ENCODE measurements around the gene FCGBP. TPM values are rescaled to one million over a fixed set of nuclear protein-coding genes. Genes with fewer than 3 reads are reported as not detected.
A peak's percentile ranks its signal among the peaks of the same experiment; 100 is the strongest.

FCGBP gene
- total and polyA plus RNA-seq, 2 of the 4 experiments (the other 2 are of a cell fraction) = under 0.01 to 0.03 TPM

GRCh38 chr19:39941615-39942365 lies 7.4 kb upstream of the FCGBP start:
- no peaks in the 10 kb centered on the region for H3K36me3 ChIP-seq (ENCODE audit: control insufficient read depth, insufficient read depth, low read length)
- CTCF ChIA-PET = interaction anchor here (0.6 kb wide), 1 partner anchor 98 kb away, joined by 3 read pairs; no protein-coding TSS in a partner anchor
- H3K9ac ChIP-seq (ENCODE audit: low read depth, low read length) = no peak overlapping the region
- no peaks in the 10 kb centered on the region for H3K9me1 ChIP-seq (ENCODE audit: insufficient read depth, low read length)
- H4K91ac ChIP-seq (ENCODE audit: insufficient read depth, low read depth, low read length) = no peak overlapping the region
- POLR2A ChIA-PET (ENCODE audit: unreplicated experiment) = no interaction called here
- no TSS peak for BruUV-seq (replicated peaks)
- H3K27ac ChIP-seq (ENCODE audit: insufficient read depth, low read length) = no peak overlapping the region
- no CpG with 5 or more reads among the region's 5 CpGs for WGBS, 2 experiments (ENCODE audit: extremely low coverage in 2 of 2, insufficient read length in 1 of 2)
- no peak overlapping the region for H2BK5ac ChIP-seq (ENCODE audit: low read depth, low read length, poor library complexity, severe bottlenecking)
- no peaks in the 10 kb centered on the region for H3K79me1 ChIP-seq (ENCODE audit: low read depth in 1 of 2, low read length in 2 of 2)
- H2AK9ac ChIP-seq (replicated peaks; ENCODE audit: low read depth, low read length, poor library complexity) = no peak overlapping the region
- H2AK5ac ChIP-seq (ENCODE audit: low read depth, low read length) = no peak overlapping the region
- H3K18ac ChIP-seq (ENCODE audit: low read depth, low read length) = no peak overlapping the region
- in situ Hi-C loops (cut with MboI; ENCODE audit: low sequenced_read_pairs) (no loop called here), intact Hi-C loops (cut with micrococcal nuclease) (no loop called here), dilution Hi-C loops (cut with HindIII; ENCODE audit: low sequenced_read_pairs, unreplicated experiment) (no loop called here)
- H4K20me1 ChIP-seq (ENCODE audit: insufficient read depth, low read length) = no peaks in the 10 kb centered on the region
- H2BK20ac ChIP-seq (ENCODE audit: low read depth, low read length) = no peak overlapping the region
- no peaks in the 10 kb centered on the region for H3K9me3 ChIP-seq (ENCODE audit: control insufficient read depth, insufficient read depth, low read length)
- no peak overlapping the region for H3K23ac ChIP-seq (ENCODE audit: low read depth, low read length)
- H2AFZ ChIP-seq (replicated peaks; ENCODE audit: low read length, poor library complexity) = no peak overlapping the region
- no peak overlapping the region for H2BK15ac ChIP-seq (ENCODE audit: low read depth, low read length)
- H3K56ac ChIP-seq (ENCODE audit: extremely low read depth, insufficient read depth, low read length) = no peak overlapping the region
- H3K4me3 ChIP-seq (ENCODE audit: insufficient read depth, low read depth, low read length) = no peak overlapping the region
- no peak overlapping the region for H4K8ac ChIP-seq (ENCODE audit: low read depth in 2 of 2, low read length in 2 of 2)
- TF ChIP-seq CEBPB (IDR thresholded peaks at IDR 0.05; ENCODE audit: low read depth, low read length) = no peak
- TF ChIP-seq RCOR1 (IDR thresholded peaks at IDR 0.05; ENCODE audit: insufficient replicate concordance, low read length) = no peak
- TF ChIP-seq MAZ (IDR thresholded peaks at IDR 0.05; ENCODE audit: borderline replicate concordance, low read depth, low read length) = no peak
- TF ChIP-seq CTCF (conservative IDR thresholded peaks at IDR 0.05; ENCODE audit: low read depth, low read length) = no peak
- no peak for TF ChIP-seq MAFK (IDR thresholded peaks at IDR 0.05; ENCODE audit: low read depth, low read length)
- TF ChIP-seq MXI1 (IDR thresholded peaks at IDR 0.05; ENCODE audit: borderline replicate concordance, low read depth, low read length) = no peak
- TF ChIP-seq SMC3 (IDR thresholded peaks at IDR 0.05; ENCODE audit: low read depth, low read length) = no peak
- no peak for TF ChIP-seq NFE2L2 (IDR thresholded peaks at IDR 0.05; ENCODE audit: low read depth, low read length)
- no peak for TF ChIP-seq FOS (IDR thresholded peaks at IDR 0.05; ENCODE audit: low read depth, low read length)
- TF ChIP-seq ELK1 (IDR thresholded peaks at IDR 0.05; ENCODE audit: borderline replicate concordance, low read depth, low read length) = no peak
- TF ChIP-seq CHD1 (IDR thresholded peaks at IDR 0.05; ENCODE audit: low read depth, low read length) = no peak
- no peak for TF ChIP-seq RFX5 (IDR thresholded peaks at IDR 0.05; ENCODE audit: low read depth, low read length)
- TF ChIP-seq POLR2A (IDR thresholded peaks at IDR 0.05; ENCODE audit: low read depth, low read length) = no peak
- no peak for TF ChIP-seq BHLHE40 (IDR thresholded peaks at IDR 0.05; ENCODE audit: low read depth, low read length)
- no peak for TF ChIP-seq RAD21 (IDR thresholded peaks at IDR 0.05; ENCODE audit: low read length)
- no peak overlapping the region for H2BK120ac ChIP-seq (ENCODE audit: low read depth, low read length)
- no peak overlapping the region for H4K5ac ChIP-seq (ENCODE audit: low read depth, low read length)
- no peak overlapping the region for H3K14ac ChIP-seq (replicated peaks; ENCODE audit: low read depth, low read length)
- no peaks in the 10 kb centered on the region for H3K27me3 ChIP-seq (ENCODE audit: control insufficient read depth, insufficient read depth, low read length)
- no peak overlapping the region for H3K4ac ChIP-seq (ENCODE audit: low read depth, low read length)
- no peak for ATAC-seq (ENCODE audit: low read depth)
- no peaks in the 10 kb centered on the region for H3K4me1 ChIP-seq (ENCODE audit: control insufficient read depth, insufficient read depth, low read length)
- H3K4me2 ChIP-seq (ENCODE audit: low read depth, low read length) = no peak overlapping the region
- DNase-seq = peak; percentile 38

Measured in IMR-90 (cell line).